GM19467 (cell line): ENCODE results near the gene KSR2.
"Not testable (repeated sequence)": the region's sequence is repeated elsewhere in the genome, so short reads cannot be mapped to it uniquely, and the experiment has no call there.

ENCODE experiments used
- ATAC-seq: cut with Tn5 transposase; IDR thresholded peaks from one replicate; pipeline ENCODE4 v1.9.1; 2021; ENCODE audit warnings: mild to moderate bottlenecking, moderate library complexity; ENCODE audit not compliant: unreplicated experiment

KSR2 gene

DNA sequence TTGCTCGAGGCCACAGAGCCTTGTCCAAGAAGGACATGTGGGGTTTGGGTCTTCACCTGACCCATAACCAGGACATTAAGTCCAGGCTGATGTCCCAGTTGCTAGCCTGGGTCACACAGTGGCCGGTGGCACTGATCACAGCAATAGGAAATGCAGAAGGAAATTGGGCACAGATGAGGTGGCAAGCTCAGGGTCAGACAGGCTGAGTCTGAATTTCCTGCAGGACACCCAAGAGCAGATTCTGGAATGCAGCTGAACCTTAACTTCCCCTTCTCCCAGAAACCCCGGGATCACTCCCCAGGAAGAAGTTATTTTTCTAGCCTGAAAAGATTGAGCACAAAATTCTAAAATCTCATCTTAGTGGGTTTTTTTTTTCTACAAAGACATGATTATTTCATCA is 199.9 kb downstream of the KSR2 start:
- no peak for ATAC-seq

- ATAC-seq, result no peak
These were observed 202.8 kb downstream of the KSR2 start for GRCh38 chr12:117766008-117766407.

DNA sequence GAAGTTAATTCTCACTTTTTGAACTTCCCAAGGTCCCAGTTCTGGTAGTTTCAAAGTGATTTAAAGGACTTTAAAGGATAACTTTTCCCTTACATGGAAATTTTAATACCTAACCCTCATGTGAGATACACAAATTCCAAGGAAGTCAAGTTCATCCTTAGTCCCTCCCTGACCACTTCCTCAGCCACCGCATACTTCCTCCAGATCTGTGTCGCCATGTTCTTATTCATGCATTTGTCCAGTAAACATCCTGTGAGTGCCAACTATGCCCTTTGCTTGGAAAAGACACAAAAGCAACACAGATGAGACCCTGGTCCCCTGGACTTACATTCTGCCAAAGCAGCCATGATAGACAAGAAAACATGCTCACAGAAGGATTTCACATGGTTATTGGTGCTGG is 206.6 kb downstream of the KSR2 start:
- no peak for ATAC-seq

- no peak for ATAC-seq
These were observed 207.2 kb downstream of the KSR2 start for GRCh38 chr12:117761528-117762100.

DNA sequence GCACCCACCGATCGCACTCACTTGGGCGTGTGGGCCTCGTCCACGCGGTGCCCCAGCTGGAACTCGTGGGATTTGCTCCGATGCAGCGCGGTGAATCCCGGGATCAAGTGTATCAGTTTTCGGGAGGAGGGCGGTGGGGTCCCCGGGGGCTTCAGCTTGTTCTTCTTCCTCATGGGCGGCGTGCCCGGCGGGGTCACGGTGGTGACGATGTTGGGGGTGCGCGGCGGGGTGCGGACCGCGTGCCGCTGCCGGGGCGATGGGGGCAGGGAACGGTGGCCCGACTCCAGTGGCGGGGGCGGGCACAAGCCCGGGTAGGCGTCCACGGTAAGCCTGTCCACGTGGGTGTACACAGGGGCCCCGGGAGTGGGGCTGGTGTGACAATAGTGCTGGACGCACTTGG is 207.8 kb downstream of the KSR2 start:
- ATAC-seq, result no peak

- ATAC-seq, result no peak
These were observed 218.1 kb downstream of the KSR2 start for GRCh38 chr12:117750657-117751056.

GRCh38 chr12:117749431-117749830 is 219.4 kb downstream of the KSR2 start:
- ATAC-seq, result no peak

- not testable (repeated sequence) for ATAC-seq
These were observed 222.4 kb downstream of the KSR2 start for GRCh38 chr12:117746358-117746757.

- no peak for ATAC-seq
These were observed 224.4 kb downstream of the KSR2 start for GRCh38 chr12:117744418-117744817.

GRCh38 chr12:117743761-117744160 is 225.0 kb downstream of the KSR2 start:
- ATAC-seq, result no peak

GRCh38 chr12:117742721-117743120 is 226.1 kb downstream of the KSR2 start:
- no peak for ATAC-seq

DNA sequence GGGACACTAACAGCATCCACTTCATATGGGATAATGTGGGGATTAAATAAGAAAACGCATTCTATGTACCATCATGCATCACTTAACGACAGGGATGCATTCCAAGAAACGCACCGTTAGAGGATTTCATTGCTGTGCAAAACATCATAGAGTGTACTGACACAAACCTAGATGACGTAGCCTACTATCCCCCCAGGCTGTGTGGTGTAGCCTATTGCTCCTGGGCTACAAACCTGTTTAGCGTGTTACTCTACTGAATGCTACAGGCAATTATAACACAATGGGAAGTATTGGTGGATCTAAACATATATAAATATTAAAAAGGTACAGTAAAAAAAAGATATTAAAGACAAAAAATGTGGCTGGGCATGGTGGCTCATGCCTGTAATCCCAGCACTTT is 230.6 kb downstream of the KSR2 start:
- no peak for ATAC-seq

DNA sequence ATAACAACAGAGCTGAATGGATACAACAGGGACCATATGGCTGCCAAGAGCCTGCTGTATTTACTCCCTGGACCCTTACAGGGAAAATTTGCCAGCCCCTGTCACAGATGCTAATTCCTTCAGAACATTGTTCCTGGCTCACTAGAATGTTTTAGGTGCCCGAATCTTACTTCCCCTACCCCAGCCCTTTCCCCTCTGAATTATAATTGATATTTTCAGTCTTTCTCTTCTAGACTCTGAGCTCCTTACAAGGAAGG is 235.3 kb downstream of the KSR2 start:
- ATAC-seq, result no peak

DNA sequence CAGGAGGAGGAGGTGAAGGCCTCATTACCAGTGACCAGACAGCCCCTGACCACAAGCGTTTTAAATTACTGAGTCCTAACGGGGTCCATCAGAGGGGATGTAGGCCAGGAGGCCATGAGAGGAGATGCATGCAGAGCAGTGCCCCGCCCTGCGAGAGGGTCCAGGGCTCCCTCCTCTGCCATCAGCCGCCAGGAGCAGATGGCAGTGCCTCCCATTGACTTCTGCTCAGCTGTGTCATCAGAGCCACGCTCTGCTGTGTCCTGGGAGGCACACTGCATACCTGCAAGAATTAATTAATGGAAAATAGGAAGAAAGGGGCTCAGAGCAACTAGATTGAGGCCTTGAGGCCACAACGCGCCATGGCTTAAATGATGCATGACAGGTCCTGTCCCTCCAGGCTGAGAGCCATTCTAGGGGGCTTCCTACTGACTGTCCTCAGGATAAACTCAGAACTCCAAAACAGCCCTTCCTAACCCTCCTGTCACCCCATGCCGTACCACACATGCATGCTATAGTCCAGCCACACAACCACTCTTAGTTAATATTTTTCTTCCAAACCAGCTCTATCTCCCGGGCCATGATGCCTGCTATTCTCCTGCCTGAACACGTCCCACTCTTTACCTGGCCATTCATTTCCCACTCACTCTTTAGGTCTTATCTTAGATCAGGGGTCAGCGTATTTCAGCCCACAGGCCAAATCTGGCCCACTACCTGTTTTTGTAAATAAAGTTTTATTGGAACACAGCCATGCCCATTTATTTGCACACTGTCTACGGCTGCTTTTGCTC is 235.8 kb downstream of the KSR2 start:
- ATAC-seq, result no peak

GRCh38 chr12:117731131-117731530 is 237.7 kb downstream of the KSR2 start:
- not testable (repeated sequence) for ATAC-seq

DNA sequence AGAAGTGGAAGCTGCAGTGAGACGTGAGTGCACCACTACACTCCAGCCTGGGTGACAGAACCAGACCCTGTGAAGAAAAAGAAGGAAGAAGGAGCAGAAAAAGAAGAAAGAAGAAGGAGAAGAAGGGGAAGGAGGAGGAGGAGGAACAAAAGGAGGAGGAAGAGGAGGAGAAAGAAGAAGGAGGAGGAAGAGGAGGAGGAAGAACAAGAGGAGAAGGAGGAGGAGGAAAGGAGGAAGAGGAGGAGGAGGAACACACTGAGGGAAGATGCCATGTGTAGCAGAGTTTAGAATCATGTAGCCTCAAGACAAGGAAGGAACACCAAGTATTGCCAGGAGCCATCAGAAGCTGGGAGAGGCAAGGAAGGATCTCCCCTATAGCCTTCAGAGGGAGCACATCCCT is 241.5 kb downstream of the KSR2 start:
- no peak for ATAC-seq

DNA sequence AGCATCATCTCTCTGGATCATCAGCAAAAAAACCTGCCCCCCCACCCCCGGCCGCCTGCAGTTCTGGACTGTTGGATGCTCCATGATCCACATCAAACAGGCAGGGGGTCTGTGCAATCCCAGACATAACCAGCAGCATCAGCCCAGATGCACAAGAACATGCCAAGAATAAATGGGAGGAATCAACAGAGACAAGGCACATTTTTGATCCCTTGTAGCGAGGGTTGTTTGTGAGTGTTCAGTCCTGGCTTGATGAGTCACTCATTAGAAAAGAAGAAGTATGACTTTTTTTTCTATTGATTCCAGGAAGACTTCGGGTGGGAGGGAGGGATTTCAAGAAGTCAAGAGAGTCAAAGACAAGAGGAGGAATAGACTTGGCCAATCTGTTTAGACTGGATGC is 244.2 kb downstream of the KSR2 start:
- no peak for ATAC-seq

DNA sequence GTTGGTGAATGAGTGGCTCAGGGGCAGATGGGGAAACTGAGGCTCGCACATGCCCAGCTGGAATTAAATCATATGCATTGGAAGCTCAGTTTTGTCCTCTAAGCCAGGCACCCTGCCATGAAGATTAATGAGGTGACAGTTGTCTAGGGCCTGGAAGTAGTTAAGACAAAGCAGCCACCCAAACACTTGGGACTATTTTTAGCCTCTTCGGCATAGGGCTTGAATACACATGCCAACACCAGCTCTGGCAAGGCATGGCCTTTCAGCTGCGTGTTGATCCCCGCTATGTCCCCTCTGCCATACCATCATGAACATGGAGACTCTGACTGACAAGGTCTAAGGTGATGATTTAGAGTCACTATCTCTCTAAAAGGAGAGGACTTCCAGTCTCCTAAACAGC is 250.2 kb downstream of the KSR2 start:
- ATAC-seq, result no peak

DNA sequence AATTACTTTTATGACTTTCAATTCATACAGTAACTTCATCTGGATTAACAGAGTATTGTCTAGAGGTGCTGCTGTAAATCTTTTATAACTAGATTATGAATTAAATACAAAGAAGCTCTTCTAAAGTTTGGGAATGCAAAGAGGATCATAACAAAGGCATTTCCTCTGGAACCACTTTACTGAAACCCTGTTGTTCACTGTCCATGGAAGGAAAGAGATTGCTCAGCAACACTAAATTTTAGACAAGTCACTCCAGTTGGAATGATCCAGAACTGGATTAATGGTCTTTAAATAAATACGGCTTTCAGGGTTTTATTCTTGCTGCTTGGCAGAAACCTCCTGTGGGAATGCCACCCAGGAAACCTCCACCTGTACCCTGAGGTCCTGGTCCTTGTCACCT is 250.6 kb downstream of the KSR2 start:
- no peak for ATAC-seq

- no peak for ATAC-seq
These were observed 254.6 kb downstream of the KSR2 start for GRCh38 chr12:117714203-117714602.

DNA sequence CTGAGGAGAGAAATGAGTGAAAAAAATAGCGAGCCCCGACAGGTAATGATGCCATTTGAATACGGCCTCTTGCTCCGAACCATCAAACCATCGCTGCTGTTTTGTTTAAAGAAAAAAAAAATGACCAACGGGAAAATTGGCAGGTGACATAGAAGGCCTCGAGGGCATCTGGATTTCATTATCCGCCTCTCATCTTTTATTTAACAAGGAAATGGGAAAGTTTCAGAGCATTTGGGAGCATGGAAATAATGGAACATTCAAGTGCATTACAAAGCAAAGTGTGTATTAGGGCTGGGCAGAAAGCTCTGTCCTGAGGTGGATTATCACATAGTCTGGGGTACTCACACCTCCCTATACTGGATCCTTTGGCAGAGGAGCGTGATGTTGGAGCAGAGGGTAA is 258.7 kb downstream of the KSR2 start:
- no peak for ATAC-seq

DNA sequence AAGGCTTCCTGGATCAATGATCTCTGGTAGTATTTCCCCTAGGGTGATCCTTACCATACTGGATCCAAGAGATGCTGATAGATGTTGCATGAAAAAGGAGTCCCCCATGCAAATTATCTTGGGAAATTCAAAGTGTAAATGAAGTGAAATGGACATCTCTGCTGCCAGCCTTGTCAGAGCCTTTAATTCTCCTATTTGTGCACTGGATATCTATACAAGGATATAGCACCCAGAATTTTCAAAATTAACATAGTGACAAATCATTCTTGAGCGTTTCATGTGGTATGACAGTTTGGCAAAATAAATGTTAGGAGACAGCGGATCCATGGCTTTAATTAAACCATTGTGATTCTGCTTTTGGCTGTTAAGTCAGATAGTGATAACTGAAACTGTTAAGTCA is 260.9 kb downstream of the KSR2 start:
- no peak for ATAC-seq

- no peak for ATAC-seq
These were observed 265.2 kb downstream of the KSR2 start for GRCh38 chr12:117703584-117703983.
